Fibroblast of mammary gland (primary cell): Measurements from ENCODE around the gene DGKG.

ENCODE experiments used
- DNase-seq: peaks from one replicate; pipeline ENCODE4 v3.0.0-alpha.2; 2010; ENCODE audit warnings: low read depth
- H3K4me3 ChIP-seq: 2 replicates; pipeline ENCODE4 v1.5.1; 2011; ENCODE audit warnings: low read depth, mild to moderate bottlenecking, low read length, moderate library complexity; ENCODE audit not compliant: control insufficient read depth
- CTCF ChIP-seq: conservative IDR thresholded peaks from 2 replicates; pipeline ENCODE4 v1.5.1; 2011; ENCODE audit warnings: low read depth, low read length, inconsistent platforms; ENCODE audit not compliant: control insufficient read depth, insufficient read depth

Gene DGKG

GRCh38 chr3:186284349-186284652 lies 77.7 kb downstream of the DGKG start:
- no peak for DNase-seq
- H3K4me3 ChIP-seq: no peak overlapping the region
- no peak for TF ChIP-seq CTCF

- no peak overlapping the region for H3K4me3 ChIP-seq
- peak; percentile 91 for DNase-seq
- TF ChIP-seq CTCF: no peak
Observed at GRCh38 chr3:186283651-186284348, 78.2 kb downstream of the DGKG start.

- no peak for TF ChIP-seq CTCF
- H3K4me3 ChIP-seq: no peak overlapping the region
Observed at GRCh38 chr3:186283096-186283495, 78.9 kb downstream of the DGKG start.

GRCh38 chr3:186281176-186281575 lies 80.9 kb downstream of the DGKG start:
- H3K4me3 ChIP-seq: no peak overlapping the region
- peak; percentile 89 for DNase-seq
- no peak for TF ChIP-seq CTCF

More at GRCh38 chr3:186283096-186283495, 78.9 kb downstream of the DGKG start:
- DNase-seq: peak; percentile 70

- DNase-seq: no peak
- no peak overlapping the region for H3K4me3 ChIP-seq
- no peak for TF ChIP-seq CTCF
Observed at GRCh38 chr3:186280737-186281136, 81.3 kb downstream of the DGKG start.

- peak; percentile 73 for TF ChIP-seq CTCF
- H3K4me3 ChIP-seq: no peak overlapping the region
- peak; percentile 82 for DNase-seq
Observed at GRCh38 chr3:186277268-186277909, 84.6 kb downstream of the DGKG start.

GRCh38 chr3:186275436-186275835 lies 86.6 kb downstream of the DGKG start:
- no peak for DNase-seq
- H3K4me3 ChIP-seq: no peak overlapping the region
- no peak for TF ChIP-seq CTCF
